ENCODE data around the gene PLEKHA7.
"Not testable (repeated sequence)": the region's sequence is repeated elsewhere in the genome, so short reads cannot be mapped to it uniquely, and the experiment has no call there.

DNA sequence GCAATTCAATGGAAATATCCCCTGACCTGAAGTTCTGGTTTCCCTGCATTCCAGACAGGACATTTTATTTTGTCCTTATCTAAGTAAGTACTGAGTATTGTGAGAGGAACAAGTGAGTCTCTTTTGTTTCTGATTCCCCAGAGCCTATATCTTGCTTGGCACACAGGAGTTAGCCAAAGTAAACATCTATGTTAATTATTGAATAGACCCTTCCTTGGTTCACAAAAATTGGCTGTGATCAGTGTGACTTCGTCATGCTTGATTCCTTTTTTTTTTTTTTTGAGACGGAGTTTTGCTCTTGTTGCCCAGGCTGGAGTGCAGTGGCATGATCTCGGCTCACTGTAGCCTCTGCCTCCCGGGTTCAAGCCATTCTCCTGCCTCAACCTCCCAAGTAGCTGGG, 34.3 kb upstream of the PLEKHA7 start:
- TF ChIP-seq, protein P1, sequence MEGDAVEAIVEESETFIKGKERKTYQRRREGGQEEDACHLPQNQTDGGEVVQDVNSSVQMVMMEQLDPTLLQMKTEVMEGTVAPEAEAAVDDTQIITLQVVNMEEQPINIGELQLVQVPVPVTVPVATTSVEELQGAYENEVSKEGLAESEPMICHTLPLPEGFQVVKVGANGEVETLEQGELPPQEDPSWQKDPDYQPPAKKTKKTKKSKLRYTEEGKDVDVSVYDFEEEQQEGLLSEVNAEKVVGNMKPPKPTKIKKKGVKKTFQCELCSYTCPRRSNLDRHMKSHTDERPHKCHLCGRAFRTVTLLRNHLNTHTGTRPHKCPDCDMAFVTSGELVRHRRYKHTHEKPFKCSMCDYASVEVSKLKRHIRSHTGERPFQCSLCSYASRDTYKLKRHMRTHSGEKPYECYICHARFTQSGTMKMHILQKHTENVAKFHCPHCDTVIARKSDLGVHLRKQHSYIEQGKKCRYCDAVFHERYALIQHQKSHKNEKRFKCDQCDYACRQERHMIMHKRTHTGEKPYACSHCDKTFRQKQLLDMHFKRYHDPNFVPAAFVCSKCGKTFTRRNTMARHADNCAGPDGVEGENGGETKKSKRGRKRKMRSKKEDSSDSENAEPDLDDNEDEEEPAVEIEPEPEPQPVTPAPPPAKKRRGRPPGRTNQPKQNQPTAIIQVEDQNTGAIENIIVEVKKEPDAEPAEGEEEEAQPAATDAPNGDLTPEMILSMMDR (optimal IDR thresholded peaks at IDR 0.05 in 1 of 3, IDR thresholded peaks at IDR 0.05 in 1 of 3, conservative IDR thresholded peaks at IDR 0.05 in 1 of 3; ENCODE audit: extremely low read depth in 1 of 3, insufficient read depth in 2 of 3, low read length in 3 of 3): not testable (repeated sequence)
- not testable (repeated sequence) for TF ChIP-seq EZH2 (IDR thresholded peaks at IDR 0.05; ENCODE audit: low read length)

Measured in keratinocyte (primary cell).